ENCODE measurements around the gene ARHGEF19. TPM values are rescaled to one million over a fixed set of nuclear protein-coding genes. Genes with fewer than 3 reads are reported as not detected.

ARHGEF19 gene
- total RNA-seq, 1 experiment from 2014 or later, result 13.8 TPM

GRCh38 chr1:16230744-16231143 is 18.3 kb upstream of the ARHGEF19 start:
- Histone ChIP-seq H3F3A (ENCODE audit: low read length, unreplicated experiment) (no peaks in the 10 kb centered on the region), H4K20me1 (ENCODE audit: low read length) (no peaks in the 10 kb centered on the region), H3K9me3 (ENCODE audit: low read length) (no peaks in the 10 kb centered on the region), H3K9me2 (replicated peaks; ENCODE audit: low read length) (no peaks in the 10 kb centered on the region), H3K9ac (ENCODE audit: low read length) (no peak overlapping the region), H3K4me2 (ENCODE audit: low read length) (no peak overlapping the region), H3K36me3 (ENCODE audit: low read depth, low read length) (no peaks in the 10 kb centered on the region), H3K27me3 (ENCODE audit: low read length) (no peaks in the 10 kb centered on the region), H3K4me3 (ENCODE audit: low read length) (no peak overlapping the region), H3K27ac (ENCODE audit: low read length) (no peak overlapping the region), H3K79me2 (ENCODE audit: low read length) (no peaks in the 10 kb centered on the region), H2AFZ (ENCODE audit: low read length) (no peak overlapping the region), H3K4me1 (ENCODE audit: insufficient read depth, low read length) (peaks cover under 1% of the 10 kb centered on the region; the same call in 1 of the 2 replicates)
- ChIA-PET CTCF (no interaction called here), POLR2A (ENCODE audit: unreplicated experiment) (interaction anchor here (0.6 kb wide), 1 partner anchor 36 kb away, joined by 3 read pairs; no protein-coding TSS in a partner anchor)
- TF ChIP-seq EZH2 (IDR thresholded peaks at IDR 0.05; ENCODE audit: low read length, unreplicated experiment) (no peak), EZH2phosphoT487 (IDR thresholded peaks at IDR 0.05; ENCODE audit: borderline replicate concordance, low read length) (no peak), CTCF (conservative IDR thresholded peaks at IDR 0.05; ENCODE audit: low read depth, low read length) (no peak)
- ATAC-seq, result no peak
- DNase-seq, result no peak
- intact Hi-C loops (cut with micrococcal nuclease), result no loop called here
- BruUV-seq (replicated peaks), result no TSS peak

- no peak overlapping the region for H3K4me2 ChIP-seq (ENCODE audit: low read length)
- H3K79me2 ChIP-seq (ENCODE audit: low read length), result no peaks in the 10 kb centered on the region
- ATAC-seq, result no peak
- H3K9me3 ChIP-seq (ENCODE audit: low read length), result no peaks in the 10 kb centered on the region
- H3K9ac ChIP-seq (ENCODE audit: low read length), result no peak overlapping the region
- ChIA-PET POLR2A (ENCODE audit: unreplicated experiment) (interaction anchor here (0.6 kb wide), 1 partner anchor 35 kb away, joined by 3 read pairs; no protein-coding TSS in a partner anchor), CTCF (no interaction called here)
- intact Hi-C loops (cut with micrococcal nuclease), result no loop called here
- H3K4me1 ChIP-seq (ENCODE audit: insufficient read depth, low read length), result no peaks in the 10 kb centered on the region
- no TSS peak for BruUV-seq (replicated peaks)
- H3F3A ChIP-seq (ENCODE audit: low read length, unreplicated experiment), result no peaks in the 10 kb centered on the region
- no peaks in the 10 kb centered on the region for H3K27me3 ChIP-seq (ENCODE audit: low read length)
- TF ChIP-seq CTCF (conservative IDR thresholded peaks at IDR 0.05; ENCODE audit: low read depth, low read length), result no peak
- TF ChIP-seq EZH2phosphoT487 (IDR thresholded peaks at IDR 0.05; ENCODE audit: borderline replicate concordance, low read length), result no peak
- no peak for TF ChIP-seq EZH2 (IDR thresholded peaks at IDR 0.05; ENCODE audit: low read length, unreplicated experiment)
- H2AFZ ChIP-seq (ENCODE audit: low read length), result no peak overlapping the region
- no peaks in the 10 kb centered on the region for H3K9me2 ChIP-seq (replicated peaks; ENCODE audit: low read length)
- no peaks in the 10 kb centered on the region for H4K20me1 ChIP-seq (ENCODE audit: low read length)
- H3K4me3 ChIP-seq (ENCODE audit: low read length), result no peak overlapping the region
- no peak overlapping the region for H3K27ac ChIP-seq (ENCODE audit: low read length)
- DNase-seq, result no peak
- no peaks in the 10 kb centered on the region for H3K36me3 ChIP-seq (ENCODE audit: low read depth, low read length)
Measured at GRCh38 chr1:16229976-16230740, 17.7 kb upstream of the ARHGEF19 start.
